Subcutaneous abdominal adipose tissue (tissue), 5 donors: ENCODE measurements around the gene ABLIM1.

ENCODE experiments used
- H3K27ac ChIP-seq: one replicate; pipeline ENCODE4 v1.7.0; 2013; ENCODE audit warnings: low read depth, mild to moderate bottlenecking, inconsistent platforms, low read length, moderate library complexity
- H3K27me3 ChIP-seq, 5 donors: one replicate each; pipeline ENCODE4 v1.7.0; 2013; ENCODE audit warnings: low read length in 5 of 5, inconsistent platforms in 1 of 5; ENCODE audit not compliant: control insufficient read depth in 5 of 5, insufficient read depth in 4 of 5
- H3K36me3 ChIP-seq, 5 donors: one replicate each; pipeline ENCODE4 v1.7.0; 2013; ENCODE audit warnings: low read length in 5 of 5; ENCODE audit not compliant: control insufficient read depth in 5 of 5, insufficient read depth in 5 of 5
- H3K4me1 ChIP-seq, 5 donors: one replicate each; pipeline ENCODE4 v1.7.0; 2013; ENCODE audit warnings: low read length in 5 of 5, mild to moderate bottlenecking in 3 of 5, moderate library complexity in 1 of 5; ENCODE audit not compliant: control insufficient read depth in 5 of 5, insufficient read depth in 5 of 5
- H3K4me3 ChIP-seq, 5 donors: one replicate each; pipeline ENCODE4 v1.7.0; 2013; ENCODE audit warnings: low read length in 5 of 5, low read depth in 1 of 5
- H3K9ac ChIP-seq, 5 donors: one replicate each; pipeline ENCODE4 v1.7.0; 2013; ENCODE audit warnings: low read length in 5 of 5, mild to moderate bottlenecking in 4 of 5, moderate library complexity in 3 of 5
- H3K9me3 ChIP-seq, 5 donors: one replicate each; pipeline ENCODE4 v1.7.0; 2013; ENCODE audit warnings: low read length in 5 of 5; ENCODE audit not compliant: control insufficient read depth in 5 of 5
- donor health status: healthy.
- donor health status: healthy.
- donor health status: healthy.
- donor health status: healthy.
- donor health status: healthy.

Gene ABLIM1

GRCh38 chr10:114596793-114597192 is 61.3 kb downstream of the ABLIM1 start:
- H3K4me1 ChIP-seq: no peaks in the 10 kb centered on the region
- H3K27ac ChIP-seq: no peak overlapping the region
- H3K9ac ChIP-seq: no peak overlapping the region
- no peak overlapping the region for H3K4me3 ChIP-seq
- H3K36me3 ChIP-seq: peaks cover 0 to 21% (median 7%) of the 10 kb centered on the region in 5 donors
- no peaks in the 10 kb centered on the region for H3K27me3 ChIP-seq
- peaks cover 0 to 7% (median 0%) of the 10 kb centered on the region in 5 donors for H3K9me3 ChIP-seq

DNA sequence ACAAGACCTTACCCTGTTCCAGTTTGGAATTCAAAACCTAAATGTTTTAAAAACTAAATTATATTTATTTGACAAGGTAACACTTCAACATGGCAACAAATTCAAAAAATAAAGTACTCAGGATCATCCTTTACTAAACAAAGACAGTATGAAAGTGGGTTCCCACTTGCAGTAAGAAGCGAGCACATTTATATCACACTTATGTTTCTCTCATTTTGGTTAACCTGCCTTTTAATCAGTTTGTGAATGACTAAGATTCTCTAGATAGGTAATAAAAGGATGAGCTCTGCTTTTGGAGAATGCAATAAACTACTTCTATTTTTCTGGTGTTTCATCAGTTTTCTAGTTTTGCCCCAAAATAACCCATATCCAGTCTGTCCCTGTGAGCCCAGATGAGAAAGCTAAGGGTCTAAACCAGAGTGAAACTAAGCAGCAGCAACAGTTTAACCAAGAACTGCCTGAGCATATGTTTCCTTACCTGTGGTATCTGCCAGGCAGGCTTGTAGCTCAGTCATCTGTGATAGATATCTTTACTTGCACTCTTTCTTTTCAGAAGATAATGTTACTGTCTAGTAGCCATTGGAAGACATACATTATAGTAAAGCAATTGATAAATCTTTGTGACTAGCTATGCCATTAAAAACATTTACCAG is 64.1 kb downstream of the ABLIM1 start:
- Histone ChIP-seq H3K9ac (no peak overlapping the region), H3K27ac (no peak overlapping the region), H3K27me3 (no peaks in the 10 kb centered on the region), H3K36me3 (peaks cover 0 to 10% (median 0%) of the 10 kb centered on the region in 5 donors), H3K4me3 (no peak overlapping the region), H3K9me3 (peaks cover 0 to 7% (median 0%) of the 10 kb centered on the region in 5 donors), H3K4me1 (no peaks in the 10 kb centered on the region)

- H3K4me1 ChIP-seq: no peaks in the 10 kb centered on the region
- H3K4me3 ChIP-seq: no peak overlapping the region
- peaks cover 0 to 7% (median 0%) of the 10 kb centered on the region in 5 donors for H3K9me3 ChIP-seq
- no peaks in the 10 kb centered on the region for H3K27me3 ChIP-seq
- no peak overlapping the region for H3K27ac ChIP-seq
- H3K9ac ChIP-seq: no peak overlapping the region
- H3K36me3 ChIP-seq: peaks cover 0 to 10% (median 0%) of the 10 kb centered on the region in 5 donors
Measured at GRCh38 chr10:114593240-114593792, 64.8 kb downstream of the ABLIM1 start.

GRCh38 chr10:114590993-114591392 is 67.1 kb downstream of the ABLIM1 start:
- Histone ChIP-seq H3K9me3 (peaks cover 0 to 7% (median 0%) of the 10 kb centered on the region in 5 donors), H3K4me1 (no peaks in the 10 kb centered on the region), H3K27me3 (no peaks in the 10 kb centered on the region), H3K36me3 (peaks cover 0 to 6% (median 0%) of the 10 kb centered on the region in 5 donors), H3K27ac (no peak overlapping the region), H3K9ac (no peak overlapping the region), H3K4me3 (no peak overlapping the region)

- no peaks in the 10 kb centered on the region for H3K27me3 ChIP-seq
- H3K36me3 ChIP-seq: no peaks in the 10 kb centered on the region
- no peaks in the 10 kb centered on the region for H3K9me3 ChIP-seq
- H3K9ac ChIP-seq: no peak overlapping the region
- H3K4me3 ChIP-seq: no peak overlapping the region
- H3K27ac ChIP-seq: no peak overlapping the region
- H3K4me1 ChIP-seq: peaks cover 0 to 5% (median 0%) of the 10 kb centered on the region in 5 donors
Measured at GRCh38 chr10:114584419-114584818, 73.7 kb downstream of the ABLIM1 start.

DNA sequence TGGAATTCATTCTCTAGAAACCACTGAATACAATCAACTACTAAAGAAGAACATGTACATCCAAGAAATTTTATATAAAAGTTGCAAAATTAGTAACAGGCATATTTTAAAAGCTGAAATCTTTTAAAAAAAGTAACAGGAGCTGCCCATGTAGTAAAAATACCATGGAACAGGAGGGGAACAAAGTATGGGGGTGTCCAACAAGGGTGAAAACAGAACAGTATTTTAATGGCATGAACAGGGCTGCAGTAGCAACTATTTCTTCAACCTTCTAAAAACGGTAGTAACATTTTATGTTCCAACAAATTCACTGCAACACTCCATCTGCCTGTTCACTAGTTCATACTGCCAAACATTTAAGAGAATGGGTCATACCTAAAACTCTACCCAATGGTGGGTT is 77.0 kb downstream of the ABLIM1 start:
- Histone ChIP-seq H3K27me3 (no peaks in the 10 kb centered on the region), H3K4me1 (peaks cover 0 to 25% (median 17%) of the 10 kb centered on the region in 5 donors), H3K9me3 (no peaks in the 10 kb centered on the region), H3K36me3 (no peaks in the 10 kb centered on the region), H3K27ac (no peak overlapping the region), H3K9ac (no peak overlapping the region), H3K4me3 (no peak overlapping the region)

GRCh38 chr10:114577133-114577532 is 80.9 kb downstream of the ABLIM1 start:
- Histone ChIP-seq H3K36me3 (peaks cover 0 to 9% (median 0%) of the 10 kb centered on the region in 5 donors), H3K27me3 (no peaks in the 10 kb centered on the region), H3K9ac (peak overlapping the region in 1 of 5 donors; percentile 33), H3K27ac (peak overlapping the region; percentile 38), H3K9me3 (no peaks in the 10 kb centered on the region), H3K4me1 (peaks cover 0 to 32% (median 27%) of the 10 kb centered on the region in 5 donors), H3K4me3 (no peak overlapping the region)

- Histone ChIP-seq H3K4me3 (no peak overlapping the region), H3K9me3 (no peaks in the 10 kb centered on the region), H3K9ac (peak overlapping the region in 1 of 5 donors; percentile 33), H3K4me1 (peaks cover 0 to 33% (median 31%) of the 10 kb centered on the region in 5 donors), H3K27me3 (no peaks in the 10 kb centered on the region), H3K27ac (peak overlapping the region; percentile 34), H3K36me3 (peaks cover 0 to 9% (median 0%) of the 10 kb centered on the region in 5 donors)
Measured at GRCh38 chr10:114576716-114577115, 81.4 kb downstream of the ABLIM1 start.

DNA sequence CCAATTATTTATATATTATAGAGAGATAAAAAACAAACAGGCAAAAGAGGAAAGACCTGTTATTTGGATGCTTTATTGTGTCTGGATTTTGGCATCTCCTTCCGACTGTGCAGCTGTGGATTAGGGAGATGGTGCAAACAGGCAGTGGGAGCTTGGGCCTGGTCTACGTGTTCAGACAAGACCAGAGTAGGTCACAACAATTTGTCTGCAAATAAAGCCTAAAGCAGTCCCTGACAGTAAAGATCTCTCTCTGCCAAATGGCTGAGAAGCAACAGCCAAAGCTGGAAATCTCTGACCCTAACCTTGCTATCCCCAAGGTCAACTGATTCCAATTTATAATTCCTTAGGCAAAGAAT is 82.0 kb downstream of the ABLIM1 start:
- Histone ChIP-seq H3K4me1 (peaks cover 0 to 39% (median 34%) of the 10 kb centered on the region in 5 donors), H3K9ac (no peak overlapping the region), H3K36me3 (peaks cover 0 to 13% (median 2%) of the 10 kb centered on the region in 5 donors), H3K9me3 (no peaks in the 10 kb centered on the region), H3K27ac (peak overlapping the region; percentile 34), H3K4me3 (no peak overlapping the region), H3K27me3 (no peaks in the 10 kb centered on the region)

DNA sequence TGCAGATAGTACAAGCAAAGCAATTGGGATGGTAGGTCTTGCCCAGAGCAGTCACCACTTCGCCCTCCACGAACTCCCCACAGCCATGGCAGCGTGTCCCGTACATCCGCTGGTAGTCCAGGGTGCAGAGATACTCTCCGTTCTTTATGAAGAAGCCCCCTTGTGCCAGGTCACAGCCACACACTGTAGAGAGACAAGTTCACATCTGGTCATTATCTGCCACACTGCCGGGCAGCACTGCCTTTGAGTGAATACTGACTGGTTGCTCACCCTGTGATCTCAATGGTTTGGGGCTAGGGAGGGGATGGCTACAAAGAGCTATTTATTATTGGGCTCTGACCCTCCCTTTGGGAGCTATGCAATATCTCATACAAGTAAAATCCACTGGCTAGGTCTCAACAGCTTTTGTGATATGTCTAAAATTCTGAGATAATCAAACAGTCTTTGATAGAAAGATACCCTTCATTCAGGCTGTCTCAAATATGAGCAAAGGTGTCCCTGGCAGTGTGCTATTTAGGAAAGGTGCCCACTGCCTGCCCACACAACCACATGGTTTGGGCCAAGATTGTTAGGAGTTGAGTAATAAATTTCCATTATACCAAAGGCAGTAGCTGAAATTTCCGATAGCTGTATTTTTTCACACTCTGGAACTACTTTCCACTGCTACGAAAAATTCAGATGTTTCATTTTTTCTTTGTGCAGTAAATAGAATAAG is 82.5 kb downstream of the ABLIM1 start:
- peak overlapping the region; percentile 34 for H3K27ac ChIP-seq
- H3K9me3 ChIP-seq: no peaks in the 10 kb centered on the region
- no peak overlapping the region for H3K4me3 ChIP-seq
- H3K27me3 ChIP-seq: no peaks in the 10 kb centered on the region
- H3K36me3 ChIP-seq: peaks cover 0 to 16% (median 2%) of the 10 kb centered on the region in 5 donors
- H3K9ac ChIP-seq: no peak overlapping the region
- peaks cover 0 to 40% (median 38%) of the 10 kb centered on the region in 5 donors for H3K4me1 ChIP-seq
